ENCODE results near the gene CCDC27. TPM values are rescaled to one million over a fixed set of nuclear protein-coding genes. Genes with fewer than 3 reads are reported as not detected.
"Not testable (repeated sequence)": the region's sequence is repeated elsewhere in the genome, so short reads cannot be mapped to it uniquely, and the experiment has no call there.

Gene CCDC27
- total and polyA plus RNA-seq, 8 donors = not detected

GRCh38 chr1:3799976-3800685 is 47.9 kb downstream of the CCDC27 start:
- Histone ChIP-seq H3K9me3 (no peaks in the 10 kb centered on the region), H3K4me3 (no peak overlapping the region)
- intact Hi-C loops (cut with DNase I; ENCODE audit: low total_unique reads) = no loop called here

GRCh38 chr1:3800795-3801194 is 48.5 kb downstream of the CCDC27 start:
- H3K27ac ChIP-seq; H3K9me3 ChIP-seq; DNase-seq; intact Hi-C loops (cut with DNase I; ENCODE audit: low total_unique reads); H3K4me3 ChIP-seq; H3K36me3 ChIP-seq: not testable (repeated sequence)
- Histone ChIP-seq H3K4me1 (peaks cover 5 to 13% (median 9%) of the 10 kb centered on the region in 4 donors), H3K27me3 (peaks cover 0 to 29% (median 4%) of the 10 kb centered on the region in 3 donors)
- 74 to 86% (median 78%) methylated on average over 3 of the region's 3 CpGs for WGBS, 5 donors

More at GRCh38 chr1:3799976-3800685, 47.9 kb downstream of the CCDC27 start:
- peaks cover 0 to 29% (median 4%) of the 10 kb centered on the region in 3 donors for H3K27me3 ChIP-seq
- no peak overlapping the region for H3K27ac ChIP-seq
- WGBS, 5 donors = 76 to 89% (median 84%) methylated on average over 10 to 11 of the region's 11 CpGs
- TF ChIP-seq POLR2AphosphoS5 (IDR thresholded peaks at IDR 0.05) (no peak), CTCF (IDR thresholded peaks at IDR 0.05) (no peak), EP300 (IDR thresholded peaks at IDR 0.05) (no peak), POLR2A (IDR thresholded peaks at IDR 0.05) (no peak)
- H3K4me1 ChIP-seq = peaks cover 11 to 19% (median 16%) of the 10 kb centered on the region in 4 donors
- DNase-seq = no peak
- no peaks in the 10 kb centered on the region for H3K36me3 ChIP-seq

- Histone ChIP-seq H3K36me3 (no peaks in the 10 kb centered on the region), H3K4me1 (peaks cover 0 to 3% (median 1%) of the 10 kb centered on the region in 4 donors), H3K27ac (no peak overlapping the region), H3K4me3 (no peak overlapping the region), H3K27me3 (peaks cover 0 to 37% (median 4%) of the 10 kb centered on the region in 3 donors), H3K9me3 (no peaks in the 10 kb centered on the region)
- intact Hi-C loops (cut with DNase I; ENCODE audit: low total_unique reads) = no loop called here
- no peak for DNase-seq
- TF ChIP-seq EP300 (IDR thresholded peaks at IDR 0.05) = no peak
- no peak for TF ChIP-seq POLR2A (IDR thresholded peaks at IDR 0.05)
- TF ChIP-seq POLR2AphosphoS5 (IDR thresholded peaks at IDR 0.05) = no peak
- no peak for TF ChIP-seq CTCF (IDR thresholded peaks at IDR 0.05)
- WGBS, 5 donors = 56 to 70% (median 60%) methylated on average over 19 of the region's 19 CpGs
Observed at GRCh38 chr1:3803905-3804626, 51.8 kb downstream of the CCDC27 start.

GRCh38 chr1:3804627-3804944 is 52.3 kb downstream of the CCDC27 start:
- peaks cover 0 to 37% (median 4%) of the 10 kb centered on the region in 3 donors for H3K27me3 ChIP-seq
- H3K27ac ChIP-seq; H3K4me1 ChIP-seq; intact Hi-C loops (cut with DNase I; ENCODE audit: low total_unique reads); H3K9me3 ChIP-seq; H3K4me3 ChIP-seq; DNase-seq; H3K36me3 ChIP-seq: not testable (repeated sequence)
- WGBS, 5 donors = 61 to 75% (median 70%) methylated on average over 7 of the region's 7 CpGs

- no peak for DNase-seq
- H3K4me3 ChIP-seq = no peak overlapping the region
- WGBS, 5 donors = 68 to 85% (median 79%) methylated on average over 11 of the region's 11 CpGs
- H3K4me1 ChIP-seq = peaks cover 0 to 3% (median 1%) of the 10 kb centered on the region in 4 donors
- no peaks in the 10 kb centered on the region for H3K9me3 ChIP-seq
- H3K36me3 ChIP-seq = no peaks in the 10 kb centered on the region
- no peak overlapping the region for H3K27ac ChIP-seq
- no peak for TF ChIP-seq EP300 (IDR thresholded peaks at IDR 0.05)
- TF ChIP-seq POLR2A (IDR thresholded peaks at IDR 0.05) = no peak
- no peak for TF ChIP-seq CTCF (IDR thresholded peaks at IDR 0.05)
- TF ChIP-seq POLR2AphosphoS5 (IDR thresholded peaks at IDR 0.05) = no peak
- intact Hi-C loops (cut with DNase I; ENCODE audit: low total_unique reads) = no loop called here
- H3K27me3 ChIP-seq = peaks cover 0 to 34% (median 1%) of the 10 kb centered on the region in 3 donors
Observed at GRCh38 chr1:3805038-3805437, 52.8 kb downstream of the CCDC27 start.
